ENCODE measurements around the gene UNC13A. TPM values are rescaled to one million over a fixed set of nuclear protein-coding genes. Genes with fewer than 3 reads are reported as not detected.

UNC13A gene
- total RNA-seq, 1 experiment from 2014 or later: 22.2 TPM

- Histone ChIP-seq H4K91ac (ENCODE audit: insufficient read length, low read depth, low read length) (no peak overlapping the region), H4K20me1 (ENCODE audit: control insufficient read depth, insufficient read depth, insufficient read length) (peaks cover 2% of the 10 kb centered on the region), H3K18ac (ENCODE audit: insufficient read length, low read depth, low read length) (no peak overlapping the region), H3K23ac (ENCODE audit: insufficient read length, low read depth, low read length) (no peak overlapping the region), H2BK120ac (ENCODE audit: low read depth, low read length, poor library complexity, severe bottlenecking) (no peak overlapping the region), H2AFZ (ENCODE audit: low read length) (no peak overlapping the region), H2AK5ac (ENCODE audit: insufficient read length, low read length) (no peak overlapping the region), H2BK5ac (ENCODE audit: insufficient read length, low read length) (no peak overlapping the region), H3K4me2 (ENCODE audit: insufficient read depth, insufficient read length, low read length) (no peak overlapping the region), H2BK20ac (ENCODE audit: low read depth, low read length, poor library complexity, severe bottlenecking) (no peak overlapping the region), H4K8ac (replicated peaks; ENCODE audit: insufficient read length, low read depth, low read length) (no peak overlapping the region), H3K79me2 (ENCODE audit: insufficient read depth, low read length) (no peaks in the 10 kb centered on the region), H3K79me1 (ENCODE audit: insufficient read depth, low read depth, low read length, poor library complexity, severe bottlenecking) (no peaks in the 10 kb centered on the region), H3K23me2 (ENCODE audit: insufficient read length, low read depth, low read length, poor library complexity, severe bottlenecking) (no peaks in the 10 kb centered on the region), H3T11ph (ENCODE audit: low read length) (no peak overlapping the region), H3K9ac (ENCODE audit: extremely low read depth, insufficient read length, low read length) (no peak overlapping the region), H4K5ac (ENCODE audit: insufficient read length, low read depth, low read length) (no peak overlapping the region), H3K9me3 (ENCODE audit: control insufficient read depth, low read depth, low read length) (no peaks in the 10 kb centered on the region), H3K27me3 (ENCODE audit: insufficient read depth, low read length) (no peaks in the 10 kb centered on the region), H2BK15ac (ENCODE audit: low read depth, low read length) (no peak overlapping the region), H2BK12ac (ENCODE audit: insufficient read length, low read depth, low read length) (no peak overlapping the region), H3K4ac (ENCODE audit: low read depth, low read length) (no peak overlapping the region), H3K4me1 (ENCODE audit: insufficient read depth, low read length) (no peaks in the 10 kb centered on the region), H3K14ac (ENCODE audit: insufficient read depth, low read length) (no peak overlapping the region), H3K56ac (ENCODE audit: insufficient read length, low read depth, low read length) (no peak overlapping the region), H3K27ac (ENCODE audit: insufficient read length, low read depth, low read length) (no peak overlapping the region)
- H3K27ac Mint-ChIP-seq: no peak overlapping the region
- H3K27me3 Mint-ChIP-seq (ENCODE audit: low read depth): 0 out of 2 replicates have a peak, but pooled peaks cover 2% of the 10 kb centered on the region
- H3K9me3 Mint-ChIP-seq: no peaks in the 10 kb centered on the region; a peak in 1 of 5 replicates
- WGBS (ENCODE audit: extremely low coverage, insufficient read length, low lambda C conversion rate): no CpG with 5 or more reads among the region's 16 CpGs
- H3K4me1 Mint-ChIP-seq: peaks cover 0 to 2% of the 10 kb centered on the region in 2 experiments; a peak in 1 of 4 replicates
- DNase-seq: no peak
- no peak overlapping the region for H3K4me3 Mint-ChIP-seq
- TF ChIP-seq CTCF (conservative IDR thresholded peaks at IDR 0.05): no peak
- H3K36me3 Mint-ChIP-seq (ENCODE audit: insufficient read depth in 1 of 3, low read depth in 3 of 3): peaks cover 29 to 40% (median 38%) of the 10 kb centered on the region in 3 experiments
Observed at GRCh38 chr19:17624314-17624991, 63.7 kb downstream of the UNC13A start.

Measured in H9 (cell line).